ENCODE measurements around the gene SBNO2.
A peak's percentile ranks its signal among the peaks of the same experiment; 100 is the strongest.

The SBNO2 gene

GRCh38 chr19:1079566-1080111 is 94.4 kb downstream of the SBNO2 start:
- DNase-seq: no peak

GRCh38 chr19:1076951-1077350 is 97.1 kb downstream of the SBNO2 start:
- DNase-seq: peak in 30 of 58 donors; percentile 3 to 50 (median 22)

- DNase-seq: no peak
These were observed 98.1 kb downstream of the SBNO2 start for GRCh38 chr19:1076046-1076386.

- DNase-seq: peak in 55 of 58 donors; percentile 3 to 84 (median 53)
These were observed 99.4 kb downstream of the SBNO2 start for GRCh38 chr19:1074544-1075283.

- DNase-seq: no peak
These were observed 100.0 kb downstream of the SBNO2 start for GRCh38 chr19:1073956-1074517.

- no peak for DNase-seq
These were observed 100.8 kb downstream of the SBNO2 start for GRCh38 chr19:1073063-1073955.

- no peak for DNase-seq
These were observed 101.6 kb downstream of the SBNO2 start for GRCh38 chr19:1072371-1073015.

- DNase-seq: no peak
These were observed 102.9 kb downstream of the SBNO2 start for GRCh38 chr19:1070931-1071791.

GRCh38 chr19:1070576-1070930 is 103.5 kb downstream of the SBNO2 start:
- no peak for DNase-seq

- peak in 20 of 58 donors; percentile 6 to 51 (median 24) for DNase-seq
These were observed 104.9 kb downstream of the SBNO2 start for GRCh38 chr19:1069009-1069779.

- peak in 4 of 58 donors; percentile 8 to 49 (median 14) for DNase-seq
These were observed 105.8 kb downstream of the SBNO2 start for GRCh38 chr19:1068009-1069001.

GRCh38 chr19:1067341-1067957 is 106.6 kb downstream of the SBNO2 start:
- no peak for DNase-seq

GRCh38 chr19:1066748-1067340 is 107.2 kb downstream of the SBNO2 start, which contains the start of gene ARHGAP45:
ARHGAP45 (plus strand) TSS chr19:1067167; CDS start chr19:1067406, 239 bp downstream.
- peak in 1 of 58 donors; percentile 24 for DNase-seq

GRCh38 chr19:1066251-1066747 is 107.8 kb downstream of the SBNO2 start:
- no peak for DNase-seq

- DNase-seq: no peak
These were observed 108.4 kb downstream of the SBNO2 start for GRCh38 chr19:1065606-1066109.
